Stomach (tissue), 9 donors: ENCODE measurements around the gene EXOC4. TPM values are rescaled to one million over a fixed set of nuclear protein-coding genes. Genes with fewer than 3 reads are reported as not detected.

ENCODE experiments used
- DNase-seq, 2 donors: peaks; one replicate each; pipeline versions ENCODE4 v3.0.0 to v3.0.0-alpha.2; 2013 to 2019
- H3K27ac ChIP-seq, 5 donors: fragments of 200-600 bp in 4 of 5; sonication (generic) in 4 of 5; one replicate each; pipeline ENCODE4 v1.5.1; 2013 to 2019; ENCODE audit warnings: mild to moderate bottlenecking in 1 of 5, moderate library complexity in 1 of 5
- H3K27me3 ChIP-seq, 3 donors: fragments of 200-600 bp; sonication (generic); one replicate each; pipeline ENCODE4 v1.5.1; 2017 to 2019; ENCODE audit warnings: mixed run types in 1 of 3
- H3K36me3 ChIP-seq, 4 donors: fragments of 200-600 bp; sonication (generic); 1 replicate in 3 of 4; 2 replicates in 1 of 4; pipeline ENCODE4 v1.5.1; 2016 to 2019
- H3K4me1 ChIP-seq, 4 donors: fragments of 200-600 bp; sonication (generic); one replicate each; pipeline ENCODE4 v1.5.1; 2016 to 2019
- H3K4me3 ChIP-seq, 4 donors: fragments of 200-600 bp; sonication (generic) in 3 of 4; one replicate each; pipeline ENCODE4 v1.5.1; 2016 to 2019; ENCODE audit warnings: mild to moderate bottlenecking in 1 of 4
- H3K9me3 ChIP-seq, 4 donors: fragments of 200-600 bp; sonication (generic); one replicate each; pipeline ENCODE4 v1.5.1; 2016 to 2019
- EP300 ChIP-seq: sonication (generic); formaldehyde crosslinking; IDR thresholded peaks from one replicate; pipeline ENCODE4 v1.6.1; 2017; ENCODE audit warnings: antibody characterized with exemption
- POLR2A ChIP-seq, 4 donors: fragments of 450-650 bp; IDR thresholded peaks; one replicate each; pipeline ENCODE4 v1.6.1; 2016; ENCODE audit warnings: antibody characterized with exemption in 4 of 4, control low read depth in 2 of 4, mild to moderate bottlenecking in 1 of 4, moderate library complexity in 1 of 4
- POLR2AphosphoS5 ChIP-seq, 3 donors: sonication (generic); formaldehyde crosslinking; IDR thresholded peaks; one replicate each; pipeline ENCODE4 v1.6.1; 2016; ENCODE audit warnings: antibody characterized with exemption in 3 of 3
- WGBS, 5 donors: extraction: QIAGEN DNeasy Blood & Tissue Kit in 3 of 5; methylation state at CpG; one replicate each; pipeline versions ENCODE4 v1.1.5 to v1.1.7; 2013 to 2018; 5-methylcytosine and 5-hydroxymethylcytosine counted together
- intact Hi-C: fragments of 100-400 bp; cut with DNase I; formaldehyde crosslinking; loops from one replicate; pipeline ENCODE4 v1.15.1; 2023; ENCODE audit warnings: low total_unique reads
- polyA plus RNA-seq, 3 donors: library from polyadenylated mRNA; stranded (reverse); fragments of 200-250 nt; gene quantifications; one replicate each; pipeline ENCODE4 v1.2.3, GENCODE V29; 2013
- total RNA-seq, 5 donors: library from RNA; depleted of rRNA; stranded (reverse); fragments of >200 nt; gene quantifications; one replicate each; pipeline versions ENCODE4 v1.1.0 to v1.2.3, GENCODE V29; 2014 to 2016
- TF ChIP-seq, protein P1 (sequence below), 7 experiments: fragments of 450-650 bp in 4 of 7; fragments of 200-600 bp in 3 of 7; sonication (generic) in 3 of 7; IDR thresholded peaks; one replicate each; pipeline ENCODE4 v1.5.1; 2016 to 2019; ENCODE audit warnings: antibody characterized with exemption in 7 of 7, control low read depth in 2 of 7, mild to moderate bottlenecking in 1 of 7
- donor health status: healthy with polysubstance abuse.
- donor health status: Bipolar disorder and iron deficiency.
- donor health status: healthy.

The EXOC4 gene
- total and polyA plus RNA-seq, 8 donors, result 14.1 to 339 (median 61.1) TPM

- intact Hi-C loops, result no loop called here
- H3K4me1 ChIP-seq, result no peaks in the 10 kb centered on the region
- peaks cover 0 to 4% (median 0%) of the 10 kb centered on the region in 3 donors for H3K27me3 ChIP-seq
- H3K4me3 ChIP-seq, result no peak overlapping the region
- no peaks in the 10 kb centered on the region for H3K9me3 ChIP-seq
- 76 to 88% (median 86%) methylated on average over 3 of the region's 3 CpGs for WGBS, 5 donors
- no peaks in the 10 kb centered on the region for H3K36me3 ChIP-seq
- DNase-seq, result no peak
- TF ChIP-seq EP300 (no peak), POLR2A (IDR thresholded peaks at IDR 0.05) (no peak), POLR2AphosphoS5 (IDR thresholded peaks at IDR 0.05) (no peak)
- TF ChIP-seq, protein P1, sequence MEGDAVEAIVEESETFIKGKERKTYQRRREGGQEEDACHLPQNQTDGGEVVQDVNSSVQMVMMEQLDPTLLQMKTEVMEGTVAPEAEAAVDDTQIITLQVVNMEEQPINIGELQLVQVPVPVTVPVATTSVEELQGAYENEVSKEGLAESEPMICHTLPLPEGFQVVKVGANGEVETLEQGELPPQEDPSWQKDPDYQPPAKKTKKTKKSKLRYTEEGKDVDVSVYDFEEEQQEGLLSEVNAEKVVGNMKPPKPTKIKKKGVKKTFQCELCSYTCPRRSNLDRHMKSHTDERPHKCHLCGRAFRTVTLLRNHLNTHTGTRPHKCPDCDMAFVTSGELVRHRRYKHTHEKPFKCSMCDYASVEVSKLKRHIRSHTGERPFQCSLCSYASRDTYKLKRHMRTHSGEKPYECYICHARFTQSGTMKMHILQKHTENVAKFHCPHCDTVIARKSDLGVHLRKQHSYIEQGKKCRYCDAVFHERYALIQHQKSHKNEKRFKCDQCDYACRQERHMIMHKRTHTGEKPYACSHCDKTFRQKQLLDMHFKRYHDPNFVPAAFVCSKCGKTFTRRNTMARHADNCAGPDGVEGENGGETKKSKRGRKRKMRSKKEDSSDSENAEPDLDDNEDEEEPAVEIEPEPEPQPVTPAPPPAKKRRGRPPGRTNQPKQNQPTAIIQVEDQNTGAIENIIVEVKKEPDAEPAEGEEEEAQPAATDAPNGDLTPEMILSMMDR (IDR thresholded peaks at IDR 0.05), result no peak
- no peak overlapping the region for H3K27ac ChIP-seq
Observed at GRCh38 chr7:133237545-133237944, 15.3 kb upstream of the EXOC4 start.

DNA sequence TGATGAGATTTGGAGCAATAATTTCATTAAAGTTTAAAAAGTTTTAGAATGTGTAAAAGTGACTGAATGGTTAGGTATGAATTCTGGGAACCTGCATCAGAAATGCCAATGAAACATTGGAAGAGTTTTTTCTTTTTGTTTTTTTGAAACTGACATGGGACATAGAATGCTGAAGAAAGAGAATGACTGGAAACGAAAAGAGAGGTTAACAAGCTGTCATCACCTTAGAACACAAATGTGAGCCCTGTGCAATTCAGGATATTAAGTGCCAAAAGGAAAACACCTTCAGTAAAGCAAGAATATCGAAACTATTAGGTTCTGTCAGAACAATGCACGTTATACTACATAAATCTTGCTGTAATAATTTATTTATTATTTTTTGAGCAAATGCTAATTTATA lies 12.6 kb upstream of the EXOC4 start:
- Histone ChIP-seq H3K27ac (no peak overlapping the region), H3K27me3 (peaks cover 0 to 9% (median 4%) of the 10 kb centered on the region in 3 donors), H3K9me3 (no peaks in the 10 kb centered on the region), H3K4me1 (no peaks in the 10 kb centered on the region), H3K36me3 (no peaks in the 10 kb centered on the region), H3K4me3 (no peak overlapping the region)
- intact Hi-C loops, result no loop called here
- TF ChIP-seq POLR2AphosphoS5 (IDR thresholded peaks at IDR 0.05), result no peak
- TF ChIP-seq, protein P1 (IDR thresholded peaks at IDR 0.05), result no peak
- no peak for TF ChIP-seq EP300
- TF ChIP-seq POLR2A (IDR thresholded peaks at IDR 0.05), result no peak
- DNase-seq, result no peak
- 68 to 86% (median 75%) methylated on average over 3 of the region's 3 CpGs for WGBS, 5 donors

DNA sequence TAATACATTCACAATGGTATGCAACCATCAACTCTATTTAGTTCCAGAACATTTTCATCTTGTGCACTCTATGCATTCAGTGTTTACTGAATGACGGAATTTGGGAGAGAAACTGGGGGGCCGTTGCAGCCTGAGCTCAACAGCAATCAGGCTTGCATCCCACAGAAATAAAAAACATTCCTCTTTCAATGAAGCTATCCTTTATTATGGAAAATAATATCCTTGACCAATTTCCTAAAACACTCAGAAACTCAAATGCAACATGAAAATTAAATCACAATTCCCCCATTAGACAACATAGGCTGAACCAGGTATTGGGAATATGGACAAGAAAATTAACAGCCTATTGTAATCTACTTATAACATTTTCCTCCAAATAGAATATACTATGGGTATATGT lies 6.3 kb upstream of the EXOC4 start:
- Histone ChIP-seq H3K27ac (no peak overlapping the region), H3K27me3 (peaks cover 0 to 9% (median 0%) of the 10 kb centered on the region in 3 donors), H3K4me1 (no peaks in the 10 kb centered on the region), H3K36me3 (no peaks in the 10 kb centered on the region), H3K4me3 (no peak overlapping the region), H3K9me3 (no peaks in the 10 kb centered on the region)
- no peak for DNase-seq
- WGBS, 5 donors, result 75 to 90% (median 88%) methylated on average over 2 of the region's 2 CpGs
- intact Hi-C loops, result no loop called here
- TF ChIP-seq POLR2A (IDR thresholded peaks at IDR 0.05) (no peak), POLR2AphosphoS5 (IDR thresholded peaks at IDR 0.05) (no peak), EP300 (no peak)
- TF ChIP-seq, protein P1 (IDR thresholded peaks at IDR 0.05), result no peak

DNA sequence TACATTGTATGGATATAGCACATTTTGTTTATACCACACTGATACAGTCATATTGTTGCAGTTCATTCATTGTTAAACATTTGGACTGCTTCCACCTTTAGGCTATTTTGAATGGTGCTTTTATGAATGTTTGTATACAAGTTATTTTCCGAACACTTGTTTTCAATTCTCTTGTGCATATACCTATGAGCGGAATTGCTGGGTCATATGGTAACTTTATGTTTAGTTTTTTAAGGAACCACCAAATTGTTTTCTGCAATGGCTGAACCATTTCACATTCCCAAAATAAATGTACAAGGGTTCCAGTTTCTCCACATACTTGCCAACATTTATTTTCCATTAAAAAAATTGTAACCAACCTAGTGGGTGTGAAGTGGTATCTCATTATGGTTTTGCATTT lies 4.0 kb upstream of the EXOC4 start:
- H3K27me3 ChIP-seq, result no peaks in the 10 kb centered on the region
- no peaks in the 10 kb centered on the region for H3K9me3 ChIP-seq
- no peak overlapping the region for H3K27ac ChIP-seq
- H3K4me3 ChIP-seq, result no peak overlapping the region
- peaks cover 0 to 6% (median 5%) of the 10 kb centered on the region in 4 donors for H3K4me1 ChIP-seq
- 96 to 99% (median 98%) methylated on average over 2 of the region's 2 CpGs for WGBS, 5 donors
- intact Hi-C loops, result no loop called here
- no peak for DNase-seq
- TF ChIP-seq, protein P1 (IDR thresholded peaks at IDR 0.05), result no peak
- no peak for TF ChIP-seq POLR2AphosphoS5 (IDR thresholded peaks at IDR 0.05)
- no peak for TF ChIP-seq POLR2A (IDR thresholded peaks at IDR 0.05)
- H3K36me3 ChIP-seq, result no peaks in the 10 kb centered on the region
